DND-41 (cell line): ENCODE measurements around the gene TMEM163.
A peak's percentile ranks its signal among the peaks of the same experiment; 100 is the strongest.

Source experiments
- ATAC-seq: fragments of 200-7000 bp; cut with Tn5 transposase; 3 replicates; pipeline ENCODE4 v1.9.1; 2021; ENCODE audit warnings: low read depth; ENCODE audit not compliant: insufficient read depth
- DNase-seq: peaks from one replicate; pipeline ENCODE4 v3.0.0-alpha.2; 2020
- H2AFZ ChIP-seq: 2 replicates; pipeline ENCODE4 v1.6.0; 2012; ENCODE audit warnings: low read depth, low read length
- H3K27ac ChIP-seq: 2 replicates; pipeline ENCODE4 v1.5.1; 2012; ENCODE audit warnings: low read length, inconsistent platforms
- H3K27me3 ChIP-seq: fragments of 200-600 bp; sonication (generic); 2 replicates; pipeline ENCODE4 v1.6.0; 2012; ENCODE audit warnings: low read length, mild to moderate bottlenecking, inconsistent platforms; ENCODE audit not compliant: insufficient read depth, poor library complexity
- H3K36me3 ChIP-seq: 2 replicates; pipeline ENCODE4 v1.5.1; 2012; ENCODE audit warnings: low read length, inconsistent platforms; ENCODE audit not compliant: insufficient read depth
- H3K4me1 ChIP-seq: 2 replicates; pipeline ENCODE4 v1.5.1; 2012; ENCODE audit warnings: mild to moderate bottlenecking, low read length; ENCODE audit not compliant: insufficient read depth
- H3K4me2 ChIP-seq: 2 replicates; pipeline ENCODE4 v1.6.0; 2012; ENCODE audit warnings: mild to moderate bottlenecking, moderate library complexity, low read length, inconsistent platforms; ENCODE audit not compliant: insufficient read depth
- H3K4me3 ChIP-seq, 2 experiments: fragments of 200-600 bp in 1 of 2; shearing (Covaris generic) in 1 of 2; 2 replicates each; pipeline ENCODE4 v1.5.1; 2012 to 2016; ENCODE audit warnings: inconsistent platforms in 2 of 2, low read length in 2 of 2, mild to moderate bottlenecking in 2 of 2, low read depth in 1 of 2, moderate library complexity in 1 of 2
- H3K79me2 ChIP-seq: 2 replicates; pipeline ENCODE4 v1.6.0; 2012; ENCODE audit warnings: low read length, inconsistent platforms; ENCODE audit not compliant: insufficient read depth
- H3K9ac ChIP-seq: 2 replicates; pipeline ENCODE4 v1.6.0; 2012; ENCODE audit warnings: low read depth, mild to moderate bottlenecking, inconsistent platforms, low read length, moderate library complexity
- H3K9me3 ChIP-seq: 2 replicates; pipeline ENCODE4 v1.5.1; 2012; ENCODE audit warnings: low read length, moderate library complexity, mild to moderate bottlenecking, inconsistent platforms; ENCODE audit not compliant: insufficient read depth, severe bottlenecking
- H4K20me1 ChIP-seq: 2 replicates; pipeline ENCODE4 v1.6.0; 2012; ENCODE audit warnings: low read length; ENCODE audit not compliant: insufficient read depth
- EZH2 ChIP-seq: IDR thresholded peaks from 3 replicates; pipeline ENCODE4 v1.6.1; 2012; ENCODE audit warnings: borderline replicate concordance, low read depth, mild to moderate bottlenecking, moderate library complexity, low read length, inconsistent platforms; ENCODE audit not compliant: severe bottlenecking
- TF ChIP-seq, protein P1 (sequence below): IDR thresholded peaks from 2 replicates; pipeline ENCODE4 v1.5.1; 2012; ENCODE audit warnings: borderline replicate concordance, low read length, moderate library complexity, mild to moderate bottlenecking; ENCODE audit not compliant: poor library complexity, severe bottlenecking; ENCODE audit errors: extremely low read depth

Gene TMEM163

DNA sequence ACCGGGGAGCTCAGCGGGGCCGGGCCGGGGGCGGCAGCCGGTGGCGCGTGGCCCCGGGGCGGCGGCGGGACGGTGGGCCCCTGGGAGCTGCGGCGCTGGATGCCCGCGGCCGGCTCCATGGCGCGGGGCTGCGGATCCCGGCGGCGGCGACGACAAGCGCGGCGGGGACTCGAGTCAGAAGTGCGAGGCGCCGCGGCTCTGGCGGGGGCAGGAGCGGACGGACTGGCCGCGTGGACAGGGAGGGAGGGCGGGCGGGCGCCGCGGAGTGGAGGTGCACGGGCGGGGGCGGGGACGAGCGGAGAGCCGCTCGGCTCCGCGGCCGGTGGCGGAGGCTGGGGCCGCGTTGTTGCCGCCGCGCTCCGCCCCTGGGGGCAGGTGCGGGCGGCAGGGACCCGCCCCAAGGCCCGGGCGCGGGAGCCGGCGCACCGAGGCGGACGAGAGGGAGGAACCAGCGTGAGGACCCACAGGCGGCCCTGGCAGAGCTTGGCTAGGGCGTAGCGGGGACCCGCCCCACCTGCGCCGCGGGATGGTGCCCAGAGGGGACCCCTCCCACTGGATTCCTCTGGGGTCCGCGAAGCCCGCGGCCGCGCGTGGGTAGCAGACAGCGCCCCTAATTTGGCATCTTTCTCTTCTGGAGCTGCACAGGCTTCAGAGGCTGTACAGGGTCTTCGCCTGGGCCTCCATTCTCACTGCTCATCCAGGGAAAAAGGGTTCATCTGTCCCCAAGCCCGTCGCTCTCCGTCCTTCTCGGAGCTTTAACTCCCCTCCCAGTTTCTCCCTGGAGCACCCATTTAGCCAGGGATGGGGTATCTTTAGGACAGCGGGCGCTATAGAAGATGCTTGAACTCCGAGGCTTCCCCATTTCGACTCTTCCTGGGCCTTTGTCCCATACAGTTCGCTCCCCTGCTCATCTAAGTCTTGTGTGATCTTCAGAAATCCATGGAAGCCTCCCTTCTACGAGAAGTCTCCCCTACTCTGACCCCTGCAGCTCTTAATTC lies at the start of gene TMEM163:
TSS of gene TMEM163 (minus strand) at position 184 of the 998 bp plus-strand sequence.
- ATAC-seq, result no peak
- Histone ChIP-seq H3K79me2 (no peaks in the 10 kb centered on the region), H4K20me1 (no peaks in the 10 kb centered on the region), H3K4me1 (peaks cover 35% of the 10 kb centered on the region), H3K27ac (no peak within 1 kb of the TSS), H3K9me3 (no peaks in the 10 kb centered on the region), H3K27me3 (peaks cover 11% of the 10 kb centered on the region), H3K9ac (no peak within 1 kb of the TSS), H3K36me3 (no peaks in the 10 kb centered on the region), H2AFZ (no peak within 1 kb of the TSS), H3K4me3 (no peak within 1 kb of the TSS), H3K4me2 (no peak within 1 kb of the TSS)
- no peak for DNase-seq
- TF ChIP-seq, protein P1, sequence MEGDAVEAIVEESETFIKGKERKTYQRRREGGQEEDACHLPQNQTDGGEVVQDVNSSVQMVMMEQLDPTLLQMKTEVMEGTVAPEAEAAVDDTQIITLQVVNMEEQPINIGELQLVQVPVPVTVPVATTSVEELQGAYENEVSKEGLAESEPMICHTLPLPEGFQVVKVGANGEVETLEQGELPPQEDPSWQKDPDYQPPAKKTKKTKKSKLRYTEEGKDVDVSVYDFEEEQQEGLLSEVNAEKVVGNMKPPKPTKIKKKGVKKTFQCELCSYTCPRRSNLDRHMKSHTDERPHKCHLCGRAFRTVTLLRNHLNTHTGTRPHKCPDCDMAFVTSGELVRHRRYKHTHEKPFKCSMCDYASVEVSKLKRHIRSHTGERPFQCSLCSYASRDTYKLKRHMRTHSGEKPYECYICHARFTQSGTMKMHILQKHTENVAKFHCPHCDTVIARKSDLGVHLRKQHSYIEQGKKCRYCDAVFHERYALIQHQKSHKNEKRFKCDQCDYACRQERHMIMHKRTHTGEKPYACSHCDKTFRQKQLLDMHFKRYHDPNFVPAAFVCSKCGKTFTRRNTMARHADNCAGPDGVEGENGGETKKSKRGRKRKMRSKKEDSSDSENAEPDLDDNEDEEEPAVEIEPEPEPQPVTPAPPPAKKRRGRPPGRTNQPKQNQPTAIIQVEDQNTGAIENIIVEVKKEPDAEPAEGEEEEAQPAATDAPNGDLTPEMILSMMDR, result no peak
- TF ChIP-seq EZH2, result peak; percentile 8

DNA sequence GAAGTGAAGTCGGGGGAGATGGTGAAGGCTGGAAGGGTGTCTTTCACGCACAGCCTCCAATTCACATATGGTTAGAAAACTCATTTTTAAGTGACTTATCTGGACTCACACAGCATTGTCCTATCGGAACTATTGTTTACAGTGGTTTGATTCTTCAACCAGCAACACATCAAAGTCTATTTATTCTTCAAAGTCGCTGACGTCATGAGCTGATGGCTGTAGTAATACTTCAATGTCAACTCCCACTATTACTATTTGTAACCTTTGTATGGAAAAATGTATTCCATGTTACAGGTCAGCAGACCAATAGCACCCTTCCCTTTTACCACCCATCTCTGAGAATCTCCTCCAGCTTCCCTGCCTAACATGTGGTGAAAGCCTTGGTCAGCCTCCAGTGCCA lies 47.8 kb upstream of the TMEM163 start:
- TF ChIP-seq EZH2, result no peak
- TF ChIP-seq, protein P1, result no peak
- DNase-seq (no peak), ATAC-seq (no peak)
- Histone ChIP-seq H3K9ac (no peak overlapping the region), H3K79me2 (no peaks in the 10 kb centered on the region), H3K27ac (no peak overlapping the region), H3K36me3 (no peaks in the 10 kb centered on the region), H3K4me1 (no peaks in the 10 kb centered on the region), H4K20me1 (no peaks in the 10 kb centered on the region), H3K4me3 (no peak overlapping the region), H3K27me3 (no peaks in the 10 kb centered on the region), H2AFZ (no peak overlapping the region), H3K9me3 (no peaks in the 10 kb centered on the region), H3K4me2 (no peak overlapping the region)

DNA sequence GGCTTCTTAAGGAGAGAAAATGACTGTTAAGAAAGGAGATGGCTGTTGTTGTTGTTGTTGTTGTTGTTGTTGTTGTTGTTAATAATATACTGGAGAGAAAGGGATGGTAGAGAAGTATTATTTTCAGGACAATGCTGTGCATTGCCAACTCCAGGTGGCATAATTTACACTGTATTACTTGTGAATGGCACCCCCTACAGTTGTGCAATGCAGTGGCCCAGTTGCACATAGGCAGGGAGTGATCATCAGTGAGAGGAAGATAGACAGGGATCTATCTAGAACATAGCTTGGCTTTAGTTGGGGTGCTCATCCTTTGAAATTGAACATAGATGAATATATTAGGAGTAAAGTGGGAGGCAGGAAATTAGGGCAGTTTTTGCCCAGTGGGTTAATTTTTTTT lies 47.2 kb upstream of the TMEM163 start:
- no peak overlapping the region for H3K9ac ChIP-seq
- H3K27ac ChIP-seq, result no peak overlapping the region
- H4K20me1 ChIP-seq, result no peaks in the 10 kb centered on the region
- H3K4me2 ChIP-seq, result no peak overlapping the region
- no peaks in the 10 kb centered on the region for H3K27me3 ChIP-seq
- no peak overlapping the region for H3K4me3 ChIP-seq
- TF ChIP-seq, protein P1, result peak; percentile 51
- no peak for TF ChIP-seq EZH2
- H3K36me3 ChIP-seq, result no peaks in the 10 kb centered on the region
- DNase-seq (no peak), ATAC-seq (peak; percentile 53; the same call in 1 of the 3 replicates)
- no peaks in the 10 kb centered on the region for H3K4me1 ChIP-seq
- no peak overlapping the region for H2AFZ ChIP-seq
- no peaks in the 10 kb centered on the region for H3K9me3 ChIP-seq
- H3K79me2 ChIP-seq, result no peaks in the 10 kb centered on the region
